Sigmoid colon (tissue), 4 donors: ENCODE measurements around the gene NAA16.

Experiments used
- POLR2AphosphoS5 ChIP-seq, 4 donors: sonication (generic); formaldehyde crosslinking; IDR thresholded peaks; one replicate each; pipeline ENCODE4 v1.6.1; 2017; ENCODE audit warnings: antibody characterized with exemption in 4 of 4
- TF ChIP-seq, protein P1 (sequence below), 4 experiments: fragments of 450-650 bp in 3 of 4; fragments of 200-600 bp in 1 of 4; IDR thresholded peaks; one replicate each; pipeline ENCODE4 v1.5.1; 2016 to 2019; ENCODE audit warnings: antibody characterized with exemption in 4 of 4, mild to moderate bottlenecking in 3 of 4, moderate library complexity in 2 of 4

DNA sequence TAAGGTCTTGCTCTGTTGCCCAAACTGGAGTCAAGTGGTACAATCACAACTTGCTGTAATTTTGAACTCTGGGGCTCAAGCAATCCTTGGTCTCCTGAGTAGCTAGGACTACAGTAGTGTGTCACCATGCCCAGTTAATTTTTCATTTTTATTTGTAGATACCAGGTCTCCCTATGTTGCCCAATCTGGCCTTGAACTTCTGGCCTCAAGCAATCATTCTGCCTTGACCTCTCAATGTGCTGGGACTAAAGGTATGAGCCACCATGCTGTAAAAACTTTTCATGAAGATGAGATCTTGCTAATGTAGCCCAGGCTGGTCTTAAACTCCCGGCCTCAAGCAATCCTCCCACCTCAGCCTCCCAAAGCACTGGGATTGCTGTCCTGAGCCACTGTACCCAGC, 15.1 kb upstream of the NAA16 start:
- TF ChIP-seq, protein P1, sequence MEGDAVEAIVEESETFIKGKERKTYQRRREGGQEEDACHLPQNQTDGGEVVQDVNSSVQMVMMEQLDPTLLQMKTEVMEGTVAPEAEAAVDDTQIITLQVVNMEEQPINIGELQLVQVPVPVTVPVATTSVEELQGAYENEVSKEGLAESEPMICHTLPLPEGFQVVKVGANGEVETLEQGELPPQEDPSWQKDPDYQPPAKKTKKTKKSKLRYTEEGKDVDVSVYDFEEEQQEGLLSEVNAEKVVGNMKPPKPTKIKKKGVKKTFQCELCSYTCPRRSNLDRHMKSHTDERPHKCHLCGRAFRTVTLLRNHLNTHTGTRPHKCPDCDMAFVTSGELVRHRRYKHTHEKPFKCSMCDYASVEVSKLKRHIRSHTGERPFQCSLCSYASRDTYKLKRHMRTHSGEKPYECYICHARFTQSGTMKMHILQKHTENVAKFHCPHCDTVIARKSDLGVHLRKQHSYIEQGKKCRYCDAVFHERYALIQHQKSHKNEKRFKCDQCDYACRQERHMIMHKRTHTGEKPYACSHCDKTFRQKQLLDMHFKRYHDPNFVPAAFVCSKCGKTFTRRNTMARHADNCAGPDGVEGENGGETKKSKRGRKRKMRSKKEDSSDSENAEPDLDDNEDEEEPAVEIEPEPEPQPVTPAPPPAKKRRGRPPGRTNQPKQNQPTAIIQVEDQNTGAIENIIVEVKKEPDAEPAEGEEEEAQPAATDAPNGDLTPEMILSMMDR (IDR thresholded peaks at IDR 0.05) = no peak
- no peak for TF ChIP-seq POLR2AphosphoS5 (IDR thresholded peaks at IDR 0.05)
